GM23338 (cell line): Measurements from ENCODE around the gene KRTAP9-8.

Experiments used
- CREB1 ChIP-seq: fragments of 250-450 bp; sonication (Bioruptor Pico); IDR thresholded peaks from 2 replicates; pipeline ENCODE4 v1.5.0; 2020; ENCODE audit warnings: low read depth, mild to moderate bottlenecking, moderate library complexity
- CTCF ChIP-seq, 2 experiments: fragments of 200-600 bp in 1 of 2; sonication (generic) in 1 of 2; conservative IDR thresholded peaks; 2 replicates each; pipeline versions ENCODE4 v1.5.1 to v1.6.1; 2016 to 2017; ENCODE audit warnings: antibody characterized with exemption in 2 of 2, low read depth in 2 of 2, mild to moderate bottlenecking in 2 of 2, moderate library complexity in 1 of 2
- ETS1 ChIP-seq: IDR thresholded peaks from 2 replicates; pipeline ENCODE4 v1.6.1; 2016; ENCODE audit warnings: antibody characterized with exemption
- EZH2 ChIP-seq: fragments of 200-600 bp; sonication (generic); IDR thresholded peaks from one replicate; pipeline ENCODE4 v1.8.0; 2017; ENCODE audit warnings: antibody characterized with exemption, mild to moderate bottlenecking, low read depth; ENCODE audit not compliant: unreplicated experiment
- EZH2phosphoT487 ChIP-seq: fragments of 200-600 bp; sonication (generic); IDR thresholded peaks from one replicate; pipeline ENCODE4 v1.8.1; 2018; ENCODE audit warnings: antibody characterized with exemption; ENCODE audit not compliant: unreplicated experiment
- JUNB ChIP-seq: IDR thresholded peaks from one replicate; pipeline ENCODE4 v1.6.1; 2016; ENCODE audit warnings: antibody characterized with exemption; ENCODE audit not compliant: unreplicated experiment
- NANOG ChIP-seq: IDR thresholded peaks from 2 replicates; pipeline ENCODE4 v1.6.1; 2016; ENCODE audit warnings: antibody characterized with exemption, borderline replicate concordance
- POLR2AphosphoS5 ChIP-seq: IDR thresholded peaks from 2 replicates; pipeline ENCODE4 v1.6.1; 2016; ENCODE audit warnings: antibody characterized with exemption, low read depth
- REST ChIP-seq: IDR thresholded peaks from one replicate; pipeline ENCODE4 v1.6.1; 2018; ENCODE audit warnings: antibody characterized with exemption; ENCODE audit not compliant: unreplicated experiment
- STAT1 ChIP-seq: IDR thresholded peaks from one replicate; pipeline ENCODE4 v1.6.1; 2016; ENCODE audit warnings: antibody characterized with exemption; ENCODE audit not compliant: unreplicated experiment
- ZNF114 ChIP-seq: fragments of 250-450 bp; sonication (Bioruptor Pico); IDR thresholded peaks from 2 replicates; pipeline ENCODE4 v1.5.0; 2020; ENCODE audit warnings: mild to moderate bottlenecking, moderate library complexity
- ZNF331 ChIP-seq: fragments of 250-450 bp; sonication (Bioruptor Pico); IDR thresholded peaks from 2 replicates; pipeline ENCODE4 v1.5.0; 2020; ENCODE audit warnings: low read depth, mild to moderate bottlenecking, moderate library complexity
- ZNF462 ChIP-seq: fragments of 250-450 bp; sonication (Bioruptor Pico); IDR thresholded peaks from 2 replicates; pipeline ENCODE4 v1.5.0; 2020; ENCODE audit warnings: mild to moderate bottlenecking, moderate library complexity

GRCh38 chr17:41271858-41272257, 34.1 kb downstream of the KRTAP9-8 start:
- TF ChIP-seq CTCF (conservative IDR thresholded peaks at IDR 0.05; ENCODE audit: low read depth in 2 of 2) (no peak), EZH2 (no peak), ZNF114 (CRISPR knock-in tag) (no peak), POLR2AphosphoS5 (no peak), CREB1 (CRISPR knock-in tag) (no peak), REST (no peak), ETS1 (no peak), JUNB (no peak), EZH2phosphoT487 (no peak), ZNF462 (CRISPR knock-in tag) (no peak), ZNF331 (CRISPR knock-in tag) (no peak), STAT1 (no peak), NANOG (no peak)
